ENCODE measurements around the gene NEO1.

NEO1 gene

DNA sequence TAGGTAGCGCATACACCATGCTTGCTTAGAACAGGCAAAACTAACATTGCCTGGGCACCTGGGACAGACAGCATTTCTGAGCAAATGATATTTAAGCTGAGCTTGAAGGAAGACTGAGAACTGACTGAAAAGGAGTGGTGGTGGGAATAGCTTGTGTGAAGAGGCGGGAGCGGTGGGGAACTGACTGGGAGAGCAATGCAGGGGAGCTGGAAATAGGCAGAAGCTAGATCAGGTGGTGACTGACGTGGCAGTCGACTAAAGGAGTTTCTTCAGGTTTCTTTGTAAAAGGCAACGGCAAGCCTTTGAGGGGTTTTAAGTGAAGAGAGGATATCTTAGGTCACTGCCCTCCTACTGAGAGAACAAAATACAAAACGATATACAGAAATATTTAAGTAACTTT lies 61.8 kb downstream of the NEO1 start:
- H3K36me3 ChIP-seq (ENCODE audit: control insufficient read depth, insufficient read depth, low read length): 0 out of 2 replicates have a peak, but pooled peaks cover 3% of the 10 kb centered on the region
- H3K27ac ChIP-seq (ENCODE audit: low read depth, low read length): peak overlapping the region; percentile 8
- H3K4me3 ChIP-seq (ENCODE audit: low read depth, low read length): no peak overlapping the region
- H3K27me3 ChIP-seq (ENCODE audit: control insufficient read depth, insufficient read depth, low read length): no peaks in the 10 kb centered on the region
- H3K9me3 ChIP-seq (ENCODE audit: control insufficient read depth, insufficient read depth, low read length): no peaks in the 10 kb centered on the region
- peaks cover 8% of the 10 kb centered on the region; the same call in 1 of the 2 replicates for H3K4me1 ChIP-seq (ENCODE audit: control insufficient read depth, insufficient read depth, low read length)
- no peak overlapping the region; the same call in 1 of the 2 replicates for H3K9ac ChIP-seq (ENCODE audit: low read depth, low read length)

- Histone ChIP-seq H3K4me3 (ENCODE audit: low read depth, low read length) (no peak overlapping the region), H3K27me3 (ENCODE audit: control insufficient read depth, insufficient read depth, low read length) (no peaks in the 10 kb centered on the region), H3K4me1 (ENCODE audit: control insufficient read depth, insufficient read depth, low read length) (peaks cover 8% of the 10 kb centered on the region; the same call in 1 of the 2 replicates), H3K27ac (ENCODE audit: low read depth, low read length) (no peak overlapping the region), H3K9ac (ENCODE audit: low read depth, low read length) (no peak overlapping the region), H3K36me3 (ENCODE audit: control insufficient read depth, insufficient read depth, low read length) (0 out of 2 replicates have a peak, but pooled peaks cover 3% of the 10 kb centered on the region), H3K9me3 (ENCODE audit: control insufficient read depth, insufficient read depth, low read length) (no peaks in the 10 kb centered on the region)
These were observed 63.9 kb downstream of the NEO1 start for GRCh38 chr15:73116164-73116563.

DNA sequence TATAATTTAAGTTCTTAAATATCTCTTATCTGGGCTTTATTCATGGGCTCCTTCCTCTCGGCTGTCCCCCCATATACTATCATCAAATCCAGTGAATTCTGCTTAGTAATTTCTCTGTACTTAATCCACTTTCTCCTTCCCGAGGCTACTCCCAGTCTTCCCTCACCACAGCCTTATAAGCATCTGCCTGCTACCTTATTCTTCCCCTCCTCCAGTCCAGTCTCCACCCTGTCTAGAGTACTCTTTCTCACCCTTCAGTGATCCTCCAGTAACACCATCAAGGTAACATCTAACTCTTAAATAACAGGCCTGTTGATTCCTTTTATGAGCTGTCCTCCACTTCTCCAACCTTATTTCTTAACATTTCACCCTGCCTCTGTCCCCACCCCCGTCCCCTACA lies 65.8 kb downstream of the NEO1 start:
- H3K27me3 ChIP-seq (ENCODE audit: control insufficient read depth, insufficient read depth, low read length): no peaks in the 10 kb centered on the region
- no peak overlapping the region for H3K4me3 ChIP-seq (ENCODE audit: low read depth, low read length)
- H3K4me1 ChIP-seq (ENCODE audit: control insufficient read depth, insufficient read depth, low read length): peaks cover 8% of the 10 kb centered on the region; the same call in 1 of the 2 replicates
- H3K9me3 ChIP-seq (ENCODE audit: control insufficient read depth, insufficient read depth, low read length): no peaks in the 10 kb centered on the region
- H3K9ac ChIP-seq (ENCODE audit: low read depth, low read length): no peak overlapping the region
- no peak overlapping the region for H3K27ac ChIP-seq (ENCODE audit: low read depth, low read length)
- H3K36me3 ChIP-seq (ENCODE audit: control insufficient read depth, insufficient read depth, low read length): peaks cover 9% of the 10 kb centered on the region; the same call in 1 of the 2 replicates

- H3K27me3 ChIP-seq (ENCODE audit: control insufficient read depth, insufficient read depth, low read length): no peaks in the 10 kb centered on the region
- no peak overlapping the region for H3K27ac ChIP-seq (ENCODE audit: low read depth, low read length)
- no peaks in the 10 kb centered on the region for H3K9me3 ChIP-seq (ENCODE audit: control insufficient read depth, insufficient read depth, low read length)
- H3K9ac ChIP-seq (ENCODE audit: low read depth, low read length): no peak overlapping the region
- no peak overlapping the region for H3K4me3 ChIP-seq (ENCODE audit: low read depth, low read length)
- no peaks in the 10 kb centered on the region for H3K4me1 ChIP-seq (ENCODE audit: control insufficient read depth, insufficient read depth, low read length)
- H3K36me3 ChIP-seq (ENCODE audit: control insufficient read depth, insufficient read depth, low read length): peaks cover 9% of the 10 kb centered on the region; the same call in 1 of the 2 replicates
These were observed 67.2 kb downstream of the NEO1 start for GRCh38 chr15:73119478-73119877.

GRCh38 chr15:73120269-73120668 lies 68.0 kb downstream of the NEO1 start:
- no peak overlapping the region for H3K4me3 ChIP-seq (ENCODE audit: low read depth, low read length)
- H3K27me3 ChIP-seq (ENCODE audit: control insufficient read depth, insufficient read depth, low read length): no peaks in the 10 kb centered on the region
- H3K4me1 ChIP-seq (ENCODE audit: control insufficient read depth, insufficient read depth, low read length): no peaks in the 10 kb centered on the region
- H3K27ac ChIP-seq (ENCODE audit: low read depth, low read length): no peak overlapping the region
- H3K36me3 ChIP-seq (ENCODE audit: control insufficient read depth, insufficient read depth, low read length): peaks cover 9% of the 10 kb centered on the region; the same call in 1 of the 2 replicates
- no peak overlapping the region for H3K9ac ChIP-seq (ENCODE audit: low read depth, low read length)
- no peaks in the 10 kb centered on the region for H3K9me3 ChIP-seq (ENCODE audit: control insufficient read depth, insufficient read depth, low read length)

- Histone ChIP-seq H3K9me3 (ENCODE audit: control insufficient read depth, insufficient read depth, low read length) (no peaks in the 10 kb centered on the region), H3K36me3 (ENCODE audit: control insufficient read depth, insufficient read depth, low read length) (peaks cover 6% of the 10 kb centered on the region), H3K27me3 (ENCODE audit: control insufficient read depth, insufficient read depth, low read length) (no peaks in the 10 kb centered on the region), H3K9ac (ENCODE audit: low read depth, low read length) (no peak overlapping the region), H3K4me3 (ENCODE audit: low read depth, low read length) (no peak overlapping the region), H3K27ac (ENCODE audit: low read depth, low read length) (no peak overlapping the region), H3K4me1 (ENCODE audit: control insufficient read depth, insufficient read depth, low read length) (no peaks in the 10 kb centered on the region)
These were observed 73.0 kb downstream of the NEO1 start for GRCh38 chr15:73125219-73125618.

DNA sequence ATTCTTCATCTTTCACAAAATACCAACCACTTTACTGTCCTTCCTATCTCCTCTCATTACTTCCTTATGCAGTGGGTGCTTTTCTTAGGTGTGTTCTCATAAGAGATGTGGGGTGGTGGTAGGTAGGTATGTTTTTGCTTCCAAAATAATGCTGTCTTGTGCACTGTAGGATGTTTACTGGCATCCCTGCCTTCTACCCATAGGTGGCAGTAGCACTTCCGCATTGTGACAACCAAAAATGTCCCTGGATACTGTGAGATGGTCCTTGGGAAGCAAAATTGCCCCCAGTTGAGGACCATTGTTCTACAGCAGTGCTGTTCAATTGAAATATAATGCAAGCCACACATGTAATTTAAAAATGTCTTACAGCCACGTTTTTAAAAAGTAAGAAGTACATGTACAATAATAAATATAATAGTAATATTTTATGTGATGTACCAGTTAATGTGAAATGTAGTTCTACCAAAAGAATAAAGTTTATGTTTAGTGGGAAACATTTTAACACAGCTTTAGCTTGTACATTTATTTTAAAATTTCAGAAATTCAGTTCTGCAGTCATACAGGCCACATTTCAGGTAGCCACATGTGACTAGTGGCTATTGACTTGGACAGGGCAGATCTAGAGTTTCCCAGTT lies 75.2 kb downstream of the NEO1 start:
- Histone ChIP-seq H3K27ac (ENCODE audit: low read depth, low read length) (no peak overlapping the region), H3K27me3 (ENCODE audit: control insufficient read depth, insufficient read depth, low read length) (no peaks in the 10 kb centered on the region), H3K36me3 (ENCODE audit: control insufficient read depth, insufficient read depth, low read length) (peaks cover 6% of the 10 kb centered on the region), H3K4me1 (ENCODE audit: control insufficient read depth, insufficient read depth, low read length) (no peaks in the 10 kb centered on the region), H3K4me3 (ENCODE audit: low read depth, low read length) (no peak overlapping the region), H3K9me3 (ENCODE audit: control insufficient read depth, insufficient read depth, low read length) (no peaks in the 10 kb centered on the region), H3K9ac (ENCODE audit: low read depth, low read length) (no peak overlapping the region)

DNA sequence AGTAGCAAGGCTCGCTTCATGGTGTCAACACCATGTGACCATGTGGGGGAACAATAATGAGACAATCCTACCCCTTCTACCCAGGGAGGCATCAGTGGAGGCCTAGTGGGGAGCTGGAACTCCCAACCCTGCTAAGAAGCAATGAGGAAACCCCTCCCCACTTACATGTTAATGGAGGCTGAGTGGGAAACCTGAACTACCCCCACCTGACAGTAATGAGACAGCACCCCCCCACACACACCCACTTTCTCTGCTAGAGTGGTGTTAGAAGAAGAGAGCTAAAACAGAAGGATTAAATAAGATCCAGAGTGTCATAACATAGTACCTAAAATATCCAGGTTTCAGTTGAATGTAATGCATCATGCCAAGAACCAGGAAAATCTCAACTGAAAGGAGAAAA lies 78.6 kb downstream of the NEO1 start:
- Histone ChIP-seq H3K27me3 (ENCODE audit: control insufficient read depth, insufficient read depth, low read length) (no peaks in the 10 kb centered on the region), H3K9ac (ENCODE audit: low read depth, low read length) (no peak overlapping the region), H3K4me3 (ENCODE audit: low read depth, low read length) (no peak overlapping the region), H3K4me1 (ENCODE audit: control insufficient read depth, insufficient read depth, low read length) (no peaks in the 10 kb centered on the region), H3K27ac (ENCODE audit: low read depth, low read length) (no peak overlapping the region), H3K36me3 (ENCODE audit: control insufficient read depth, insufficient read depth, low read length) (peaks cover 3% of the 10 kb centered on the region; the same call in 1 of the 2 replicates), H3K9me3 (ENCODE audit: control insufficient read depth, insufficient read depth, low read length) (no peaks in the 10 kb centered on the region)

GRCh38 chr15:73134196-73134595 lies 81.9 kb downstream of the NEO1 start:
- no peaks in the 10 kb centered on the region for H3K9me3 ChIP-seq (ENCODE audit: control insufficient read depth, insufficient read depth, low read length)
- H3K4me1 ChIP-seq (ENCODE audit: control insufficient read depth, insufficient read depth, low read length): no peaks in the 10 kb centered on the region
- no peaks in the 10 kb centered on the region for H3K27me3 ChIP-seq (ENCODE audit: control insufficient read depth, insufficient read depth, low read length)
- no peak overlapping the region for H3K4me3 ChIP-seq (ENCODE audit: low read depth, low read length)
- H3K27ac ChIP-seq (ENCODE audit: low read depth, low read length): no peak overlapping the region
- H3K9ac ChIP-seq (ENCODE audit: low read depth, low read length): no peak overlapping the region
- peaks cover 3% of the 10 kb centered on the region; the same call in 1 of the 2 replicates for H3K36me3 ChIP-seq (ENCODE audit: control insufficient read depth, insufficient read depth, low read length)

- H3K9ac ChIP-seq (ENCODE audit: low read depth, low read length): no peak overlapping the region
- H3K27ac ChIP-seq (ENCODE audit: low read depth, low read length): no peak overlapping the region
- no peak overlapping the region for H3K4me3 ChIP-seq (ENCODE audit: low read depth, low read length)
- no peaks in the 10 kb centered on the region for H3K27me3 ChIP-seq (ENCODE audit: control insufficient read depth, insufficient read depth, low read length)
- H3K36me3 ChIP-seq (ENCODE audit: control insufficient read depth, insufficient read depth, low read length): 0 out of 2 replicates have a peak, but pooled peaks cover 7% of the 10 kb centered on the region
- H3K9me3 ChIP-seq (ENCODE audit: control insufficient read depth, insufficient read depth, low read length): no peaks in the 10 kb centered on the region
- no peaks in the 10 kb centered on the region for H3K4me1 ChIP-seq (ENCODE audit: control insufficient read depth, insufficient read depth, low read length)
These were observed 86.9 kb downstream of the NEO1 start for GRCh38 chr15:73139041-73139743.
